ENCODE data around the gene NCOA7.

Gene NCOA7

GRCh38 chr6:125823180-125823579, 32.4 kb downstream of the NCOA7 start:
- H4K20me1 ChIP-seq, result no peaks in the 10 kb centered on the region
- no peak overlapping the region for H3K4me2 ChIP-seq
- H3K27me3 ChIP-seq, result no peaks in the 10 kb centered on the region
- H3K9ac ChIP-seq, result no peak overlapping the region
- no peak overlapping the region for H3K27ac ChIP-seq
- H3K9me3 ChIP-seq, result no peaks in the 10 kb centered on the region
- H3K36me3 ChIP-seq, result peaks cover 15% of the 10 kb centered on the region
- no peak for TF ChIP-seq Cebpa-rat (IDR thresholded peaks at IDR 0.05)
- H3K4me1 ChIP-seq, result peaks cover 5% of the 10 kb centered on the region; the same call in 1 of the 2 replicates
- H3K4me3 ChIP-seq, result no peak overlapping the region

GRCh38 chr6:125824946-125825771, 34.4 kb downstream of the NCOA7 start:
- Histone ChIP-seq H3K9me3 (no peaks in the 10 kb centered on the region), H3K4me2 (no peak overlapping the region), H3K9ac (no peak overlapping the region), H3K27me3 (no peaks in the 10 kb centered on the region), H3K27ac (no peak overlapping the region), H3K4me3 (no peak overlapping the region), H3K36me3 (peaks cover 8% of the 10 kb centered on the region), H4K20me1 (no peaks in the 10 kb centered on the region), H3K4me1 (peaks cover 5% of the 10 kb centered on the region; the same call in 1 of the 2 replicates)
- TF ChIP-seq Cebpa-rat (IDR thresholded peaks at IDR 0.05), result no peak

GRCh38 chr6:125826695-125827463, 36.1 kb downstream of the NCOA7 start:
- H3K4me2 ChIP-seq, result no peak overlapping the region
- H3K27ac ChIP-seq, result no peak overlapping the region
- H3K36me3 ChIP-seq, result no peaks in the 10 kb centered on the region
- H3K27me3 ChIP-seq, result no peaks in the 10 kb centered on the region
- no peaks in the 10 kb centered on the region for H3K9me3 ChIP-seq
- 0 out of 2 replicates have a peak, but pooled peaks cover 1% of the 10 kb centered on the region for H3K4me1 ChIP-seq
- no peaks in the 10 kb centered on the region for H4K20me1 ChIP-seq
- no peak for TF ChIP-seq Cebpa-rat (IDR thresholded peaks at IDR 0.05)
- no peak overlapping the region for H3K4me3 ChIP-seq
- no peak overlapping the region for H3K9ac ChIP-seq

GRCh38 chr6:125827788-125828320, 37.1 kb downstream of the NCOA7 start:
- Histone ChIP-seq H3K9me3 (no peaks in the 10 kb centered on the region), H3K36me3 (no peaks in the 10 kb centered on the region), H3K4me3 (no peak overlapping the region), H3K27me3 (no peaks in the 10 kb centered on the region), H3K9ac (no peak overlapping the region), H4K20me1 (no peaks in the 10 kb centered on the region), H3K4me1 (no peaks in the 10 kb centered on the region), H3K27ac (no peak overlapping the region), H3K4me2 (no peak overlapping the region)
- no peak for TF ChIP-seq Cebpa-rat (IDR thresholded peaks at IDR 0.05)

- H3K9me3 ChIP-seq, result no peaks in the 10 kb centered on the region
- H3K36me3 ChIP-seq, result no peaks in the 10 kb centered on the region
- no peaks in the 10 kb centered on the region for H4K20me1 ChIP-seq
- no peak overlapping the region for H3K4me3 ChIP-seq
- no peak overlapping the region for H3K27ac ChIP-seq
- no peak overlapping the region for H3K4me2 ChIP-seq
- no peaks in the 10 kb centered on the region for H3K27me3 ChIP-seq
- H3K4me1 ChIP-seq, result no peaks in the 10 kb centered on the region
- no peak overlapping the region for H3K9ac ChIP-seq
- no peak for TF ChIP-seq Cebpa-rat (IDR thresholded peaks at IDR 0.05)
These were observed 37.8 kb downstream of the NCOA7 start for GRCh38 chr6:125828476-125829039.

- no peaks in the 10 kb centered on the region for H3K4me1 ChIP-seq
- no peak overlapping the region for H3K9ac ChIP-seq
- H3K4me2 ChIP-seq, result no peak overlapping the region
- H3K36me3 ChIP-seq, result no peaks in the 10 kb centered on the region
- no peak overlapping the region for H3K27ac ChIP-seq
- no peaks in the 10 kb centered on the region for H4K20me1 ChIP-seq
- H3K4me3 ChIP-seq, result no peak overlapping the region
- no peaks in the 10 kb centered on the region for H3K27me3 ChIP-seq
- no peaks in the 10 kb centered on the region for H3K9me3 ChIP-seq
- no peak for TF ChIP-seq Cebpa-rat (IDR thresholded peaks at IDR 0.05)
These were observed 38.7 kb downstream of the NCOA7 start for GRCh38 chr6:125829433-125829832.

- Histone ChIP-seq H3K27me3 (no peaks in the 10 kb centered on the region), H4K20me1 (no peaks in the 10 kb centered on the region), H3K4me2 (no peak overlapping the region), H3K27ac (no peak overlapping the region), H3K4me1 (no peaks in the 10 kb centered on the region), H3K9ac (no peak overlapping the region), H3K9me3 (no peaks in the 10 kb centered on the region), H3K4me3 (no peak overlapping the region), H3K36me3 (no peaks in the 10 kb centered on the region)
- TF ChIP-seq Cebpa-rat (IDR thresholded peaks at IDR 0.05), result no peak
These were observed 40.9 kb downstream of the NCOA7 start for GRCh38 chr6:125831659-125832058.

GRCh38 chr6:125832391-125833117, 41.8 kb downstream of the NCOA7 start:
- no peak overlapping the region for H3K9ac ChIP-seq
- no peaks in the 10 kb centered on the region for H3K4me1 ChIP-seq
- H3K4me2 ChIP-seq, result no peak overlapping the region
- H3K9me3 ChIP-seq, result no peaks in the 10 kb centered on the region
- no peaks in the 10 kb centered on the region for H3K27me3 ChIP-seq
- no peaks in the 10 kb centered on the region for H3K36me3 ChIP-seq
- no peaks in the 10 kb centered on the region for H4K20me1 ChIP-seq
- H3K4me3 ChIP-seq, result no peak overlapping the region
- TF ChIP-seq Cebpa-rat (IDR thresholded peaks at IDR 0.05), result no peak
- H3K27ac ChIP-seq, result no peak overlapping the region

- TF ChIP-seq Cebpa-rat (IDR thresholded peaks at IDR 0.05), result no peak
- Histone ChIP-seq H3K4me1 (no peaks in the 10 kb centered on the region), H3K9ac (no peak overlapping the region), H3K9me3 (no peaks in the 10 kb centered on the region), H3K4me3 (no peak overlapping the region), H3K27me3 (no peaks in the 10 kb centered on the region), H4K20me1 (no peaks in the 10 kb centered on the region), H3K4me2 (no peak overlapping the region), H3K27ac (no peak overlapping the region), H3K36me3 (no peaks in the 10 kb centered on the region)
These were observed 43.6 kb downstream of the NCOA7 start for GRCh38 chr6:125834348-125834747.
